Kidney (tissue), 14 donors: ENCODE measurements around the gene CUEDC1. TPM values are rescaled to one million over a fixed set of nuclear protein-coding genes. Genes with fewer than 3 reads are reported as not detected.
A peak's percentile ranks its signal among the peaks of the same experiment; 100 is the strongest.

Experiments used
- DNase-seq, 5 donors: peaks; one replicate each; pipeline ENCODE4 v3.0.0-alpha.2; 2013 to 2020
- FAIRE-seq: peaks from 2 replicates; lab custom pipeline; 2012; peaks lifted over from hg19 to GRCh38; lab: Jason Lieb, UNC
- H3K27ac ChIP-seq, 2 donors: one replicate each; pipeline ENCODE4 v1.7.0; 2013; ENCODE audit warnings: low read depth in 2 of 2, low read length in 2 of 2, inconsistent platforms in 1 of 2
- H3K27me3 ChIP-seq: one replicate; pipeline ENCODE4 v1.7.1; 2013; ENCODE audit warnings: low read length, inconsistent platforms; ENCODE audit not compliant: control insufficient read depth, insufficient read depth
- H3K36me3 ChIP-seq, 3 donors: one replicate each; pipeline versions ENCODE4 v1.7.0 to v1.7.1; 2013; ENCODE audit warnings: low read length in 3 of 3, control low read depth in 1 of 3, inconsistent platforms in 1 of 3; ENCODE audit not compliant: insufficient read depth in 3 of 3, control insufficient read depth in 2 of 3
- H3K4me1 ChIP-seq, 3 donors: one replicate each; pipeline versions ENCODE4 v1.7.0 to v1.7.1; 2013; ENCODE audit warnings: low read length in 3 of 3, inconsistent platforms in 1 of 3, low read depth in 1 of 3; ENCODE audit not compliant: control insufficient read depth in 2 of 3, insufficient read depth in 2 of 3
- H3K4me3 ChIP-seq, 3 donors: one replicate each; pipeline versions ENCODE4 v1.7.0 to v1.8.1; 2013; ENCODE audit warnings: low read length in 3 of 3, control low read depth in 1 of 3, inconsistent platforms in 1 of 3
- H3K9ac ChIP-seq, 3 donors: one replicate each; pipeline versions ENCODE4 v1.7.0 to v1.7.1; 2013; ENCODE audit warnings: low read length in 3 of 3, control low read depth in 1 of 3, inconsistent platforms in 1 of 3
- H3K9me3 ChIP-seq, 3 donors: one replicate each; pipeline versions ENCODE4 v1.7.0 to v1.7.1; 2013; ENCODE audit warnings: low read length in 3 of 3, control low read depth in 1 of 3, inconsistent platforms in 1 of 3; ENCODE audit not compliant: control insufficient read depth in 2 of 3, insufficient read depth in 1 of 3
- intact Hi-C: fragments of 100-400 bp; cut with DNase I; formaldehyde crosslinking; loops from one replicate; pipeline ENCODE4 v1.11.1; 2022
- polyA plus RNA-seq: library from polyadenylated mRNA; stranded (reverse); fragments of 350-450 nt; fragmentation: Illumina TruSeq; extraction: RNeasy Lipid Tissue Mini Kit (QIAGEN cat#74804); gene quantifications from one replicate; pipeline ENCODE4 v1.2.3, GENCODE V29; 2014; ENCODE audit warnings: low read depth, low replicate concordance; ENCODE audit not compliant: insufficient read depth
- total RNA-seq: library from RNA; stranded (reverse); fragmentation: NEBNext Ultra II Directional; extraction: Animal tissue kit (Norgen Biotek cat#: 25700); gene quantifications from one replicate; pipeline ENCODE4 v1.2.1, GENCODE V29; 2021
- TF ChIP-seq, protein P1 (sequence below): IDR thresholded peaks from 3 replicates; pipeline ENCODE4 v1.5.1; 2012; ENCODE audit warnings: mild to moderate bottlenecking, moderate library complexity, borderline replicate concordance; ENCODE audit not compliant: insufficient read depth; ENCODE audit errors: extremely low read depth
- donor health status: control.
- donor health status: control.
- donor health status: control.
- donor health status: control.
- donor health status: control.
- donor health status: DM: yes; HTN: yes; CAD: no.
- donor health status: Normal renal cell carcinoma (clear cell type).

The CUEDC1 gene
- total and polyA plus RNA-seq, 2 donors from 2014 or later, result 33.0 to 52.3 TPM

GRCh38 chr17:57881783-57882351, 73.3 kb downstream of the CUEDC1 start:
- DNase-seq (peak; percentile 66 to 92 (median 87)), FAIRE-seq (no peak)
- H3K27ac ChIP-seq, result peak overlapping the region in 1 of 2 donors; percentile 64
- TF ChIP-seq, protein P1, sequence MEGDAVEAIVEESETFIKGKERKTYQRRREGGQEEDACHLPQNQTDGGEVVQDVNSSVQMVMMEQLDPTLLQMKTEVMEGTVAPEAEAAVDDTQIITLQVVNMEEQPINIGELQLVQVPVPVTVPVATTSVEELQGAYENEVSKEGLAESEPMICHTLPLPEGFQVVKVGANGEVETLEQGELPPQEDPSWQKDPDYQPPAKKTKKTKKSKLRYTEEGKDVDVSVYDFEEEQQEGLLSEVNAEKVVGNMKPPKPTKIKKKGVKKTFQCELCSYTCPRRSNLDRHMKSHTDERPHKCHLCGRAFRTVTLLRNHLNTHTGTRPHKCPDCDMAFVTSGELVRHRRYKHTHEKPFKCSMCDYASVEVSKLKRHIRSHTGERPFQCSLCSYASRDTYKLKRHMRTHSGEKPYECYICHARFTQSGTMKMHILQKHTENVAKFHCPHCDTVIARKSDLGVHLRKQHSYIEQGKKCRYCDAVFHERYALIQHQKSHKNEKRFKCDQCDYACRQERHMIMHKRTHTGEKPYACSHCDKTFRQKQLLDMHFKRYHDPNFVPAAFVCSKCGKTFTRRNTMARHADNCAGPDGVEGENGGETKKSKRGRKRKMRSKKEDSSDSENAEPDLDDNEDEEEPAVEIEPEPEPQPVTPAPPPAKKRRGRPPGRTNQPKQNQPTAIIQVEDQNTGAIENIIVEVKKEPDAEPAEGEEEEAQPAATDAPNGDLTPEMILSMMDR, result no peak
- H3K36me3 ChIP-seq, result peaks cover 4 to 15% (median 9%) of the 10 kb centered on the region in 3 donors
- no peaks in the 10 kb centered on the region for H3K9me3 ChIP-seq
- intact Hi-C loops, result no loop called here
- H3K27me3 ChIP-seq, result no peaks in the 10 kb centered on the region
- H3K9ac ChIP-seq, result no peak overlapping the region
- peaks cover 0 to 19% (median 4%) of the 10 kb centered on the region in 3 donors for H3K4me1 ChIP-seq
- no peak overlapping the region for H3K4me3 ChIP-seq

- FAIRE-seq, result no peak
- H3K27ac ChIP-seq, result peak overlapping the region in 1 of 2 donors; percentile 64
- DNase-seq, result peak in 3 of 5 donors; percentile 58 to 90 (median 74)
- H3K4me1 ChIP-seq, result peaks cover 0 to 22% (median 4%) of the 10 kb centered on the region in 3 donors
- TF ChIP-seq, protein P1, result no peak
- H3K27me3 ChIP-seq, result no peaks in the 10 kb centered on the region
- intact Hi-C loops, result no loop called here
- H3K9me3 ChIP-seq, result no peaks in the 10 kb centered on the region
- H3K9ac ChIP-seq, result no peak overlapping the region
- no peak overlapping the region for H3K4me3 ChIP-seq
- H3K36me3 ChIP-seq, result peaks cover 4 to 15% (median 12%) of the 10 kb centered on the region in 3 donors
Measured at GRCh38 chr17:57881143-57881542, 74.1 kb downstream of the CUEDC1 start.

GRCh38 chr17:57880086-57880456, 75.1 kb downstream of the CUEDC1 start:
- Histone ChIP-seq H3K4me3 (no peak overlapping the region), H3K27ac (peak overlapping the region in 1 of 2 donors; percentile 8), H3K27me3 (no peaks in the 10 kb centered on the region), H3K9me3 (no peaks in the 10 kb centered on the region), H3K9ac (no peak overlapping the region), H3K36me3 (peaks cover 4 to 15% (median 12%) of the 10 kb centered on the region in 3 donors), H3K4me1 (peaks cover 5 to 30% (median 8%) of the 10 kb centered on the region in 3 donors)
- no peak for FAIRE-seq
- TF ChIP-seq, protein P1, result no peak
- intact Hi-C loops, result no loop called here
- no peak for DNase-seq
